ENCODE results near the gene LHFPL5. TPM values are rescaled to one million over a fixed set of nuclear protein-coding genes. Genes with fewer than 3 reads are reported as not detected.

Gene LHFPL5
- total RNA-seq, 1 experiment from 2014 or later, result 0.71 TPM

DNA sequence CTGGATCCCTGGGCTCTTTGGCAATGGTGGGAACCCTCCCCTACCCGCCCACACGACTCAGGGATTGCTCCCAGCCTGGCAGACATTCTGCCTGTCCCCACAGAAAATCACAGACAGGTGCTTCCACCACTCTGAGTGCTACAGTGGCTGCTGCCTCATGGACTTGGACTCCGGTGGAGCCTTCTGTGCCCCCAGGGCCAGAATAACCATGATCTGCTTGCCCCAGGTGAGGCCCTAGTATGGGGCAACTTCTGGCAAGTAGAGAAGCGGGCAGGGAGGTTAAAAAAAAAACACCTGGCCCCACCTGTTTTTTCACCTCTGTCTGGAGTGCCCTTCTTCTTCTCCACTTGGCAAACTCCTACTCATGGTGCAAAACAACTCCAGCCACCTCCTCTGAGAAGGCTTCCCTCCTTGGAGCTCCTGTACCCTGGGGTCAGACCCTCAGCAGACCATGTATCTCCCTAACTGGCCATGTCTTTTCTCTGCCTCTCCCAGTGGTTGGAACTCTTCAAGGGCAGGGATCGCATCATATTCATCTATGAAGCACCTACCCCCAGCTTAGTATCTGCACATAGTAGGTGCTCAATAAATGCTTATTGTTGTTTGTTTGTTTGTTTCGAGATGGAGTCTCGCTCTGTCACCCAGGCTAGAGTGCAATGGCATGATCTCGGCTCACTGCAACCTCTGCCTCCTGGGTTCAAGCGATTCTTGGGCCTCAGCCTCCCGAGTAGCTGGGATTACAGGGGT is 27.6 kb upstream of the LHFPL5 start:
- intact Hi-C loops (cut with micrococcal nuclease), result no loop called here
- H3K36me3 ChIP-seq (ENCODE audit: control insufficient read depth in 1 of 2, insufficient read depth in 2 of 2, low read length in 2 of 2), result no peaks in the 10 kb centered on the region
- ATAC-seq (no peak), DNase-seq (ENCODE audit: low read depth, low spot score) (no peak)
- BruUV-seq (replicated peaks), result no TSS peak
- H4K20me1 ChIP-seq (ENCODE audit: insufficient read depth), result no peaks in the 10 kb centered on the region
- CTCF ChIA-PET, result no interaction called here
- H3K27me3 ChIP-seq (ENCODE audit: insufficient read depth, low read length), result no peaks in the 10 kb centered on the region
- RAD21 ChIA-PET (ENCODE audit: low non-redundant PET in 1 of 2, low total read pairs in 2 of 2, uncharacterized antibody in 2 of 2, unreplicated experiment in 2 of 2), result no interaction called here
- H2AFZ ChIP-seq (ENCODE audit: low read depth, low read length, poor library complexity, severe bottlenecking), result no peak overlapping the region
- H3K9me3 ChIP-seq (ENCODE audit: control insufficient read depth in 1 of 2, insufficient read depth in 1 of 2, low read depth in 1 of 2, low read length in 2 of 2), result no peaks in the 10 kb centered on the region
- TF ChIP-seq SRF (IDR thresholded peaks at IDR 0.05; ENCODE audit: low read depth) (no peak), POLR2A (IDR thresholded peaks at IDR 0.05; ENCODE audit: borderline replicate concordance, extremely low read depth, insufficient read depth, insufficient read length) (no peak), CEBPB (IDR thresholded peaks at IDR 0.05; ENCODE audit: low read depth) (no peak), JUND (IDR thresholded peaks at IDR 0.05) (no peak), ZFX (IDR thresholded peaks at IDR 0.05) (no peak), FOSL1 (IDR thresholded peaks at IDR 0.05; ENCODE audit: low read depth) (no peak), ZNF274 (IDR thresholded peaks at IDR 0.05; ENCODE audit: low read depth, low read length) (no peak)
- TF ChIP-seq, protein P1, sequence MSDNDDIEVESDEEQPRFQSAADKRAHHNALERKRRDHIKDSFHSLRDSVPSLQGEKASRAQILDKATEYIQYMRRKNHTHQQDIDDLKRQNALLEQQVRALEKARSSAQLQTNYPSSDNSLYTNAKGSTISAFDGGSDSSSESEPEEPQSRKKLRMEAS (IDR thresholded peaks at IDR 0.05), result no peak
- TF ChIP-seq, protein P2, sequence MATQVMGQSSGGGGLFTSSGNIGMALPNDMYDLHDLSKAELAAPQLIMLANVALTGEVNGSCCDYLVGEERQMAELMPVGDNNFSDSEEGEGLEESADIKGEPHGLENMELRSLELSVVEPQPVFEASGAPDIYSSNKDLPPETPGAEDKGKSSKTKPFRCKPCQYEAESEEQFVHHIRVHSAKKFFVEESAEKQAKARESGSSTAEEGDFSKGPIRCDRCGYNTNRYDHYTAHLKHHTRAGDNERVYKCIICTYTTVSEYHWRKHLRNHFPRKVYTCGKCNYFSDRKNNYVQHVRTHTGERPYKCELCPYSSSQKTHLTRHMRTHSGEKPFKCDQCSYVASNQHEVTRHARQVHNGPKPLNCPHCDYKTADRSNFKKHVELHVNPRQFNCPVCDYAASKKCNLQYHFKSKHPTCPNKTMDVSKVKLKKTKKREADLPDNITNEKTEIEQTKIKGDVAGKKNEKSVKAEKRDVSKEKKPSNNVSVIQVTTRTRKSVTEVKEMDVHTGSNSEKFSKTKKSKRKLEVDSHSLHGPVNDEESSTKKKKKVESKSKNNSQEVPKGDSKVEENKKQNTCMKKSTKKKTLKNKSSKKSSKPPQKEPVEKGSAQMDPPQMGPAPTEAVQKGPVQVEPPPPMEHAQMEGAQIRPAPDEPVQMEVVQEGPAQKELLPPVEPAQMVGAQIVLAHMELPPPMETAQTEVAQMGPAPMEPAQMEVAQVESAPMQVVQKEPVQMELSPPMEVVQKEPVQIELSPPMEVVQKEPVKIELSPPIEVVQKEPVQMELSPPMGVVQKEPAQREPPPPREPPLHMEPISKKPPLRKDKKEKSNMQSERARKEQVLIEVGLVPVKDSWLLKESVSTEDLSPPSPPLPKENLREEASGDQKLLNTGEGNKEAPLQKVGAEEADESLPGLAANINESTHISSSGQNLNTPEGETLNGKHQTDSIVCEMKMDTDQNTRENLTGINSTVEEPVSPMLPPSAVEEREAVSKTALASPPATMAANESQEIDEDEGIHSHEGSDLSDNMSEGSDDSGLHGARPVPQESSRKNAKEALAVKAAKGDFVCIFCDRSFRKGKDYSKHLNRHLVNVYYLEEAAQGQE (IDR thresholded peaks at IDR 0.05; ENCODE audit: low read depth), result no peak
- H3K4me3 ChIP-seq (replicated peaks in 1 of 2; ENCODE audit: low read depth in 1 of 2, low read length in 2 of 2), result no peak overlapping the region
- no peak overlapping the region for H3K9ac ChIP-seq (ENCODE audit: low read length)
- no peaks in the 10 kb centered on the region for H3K9me2 ChIP-seq (ENCODE audit: insufficient read depth)
- POLR2A ChIA-PET, result no interaction called here
- no peak overlapping the region for H3K27ac ChIP-seq (ENCODE audit: low read depth, low read length)
- H3K79me2 ChIP-seq (ENCODE audit: insufficient read depth, low read length), result no peaks in the 10 kb centered on the region
- peak overlapping the region; percentile 91 for H3K4me2 ChIP-seq (ENCODE audit: low read length)
- H3K4me1 ChIP-seq (ENCODE audit: control insufficient read depth in 1 of 2, insufficient read depth in 2 of 2, low read length in 2 of 2), result peaks cover 18 to 29% of the 10 kb centered on the region in 2 experiments; a peak in 3 of 4 replicates
